ENCODE data around the gene DAB1.
A peak's percentile ranks its signal among the peaks of the same experiment; 100 is the strongest.

DAB1 gene

GRCh38 chr1:56952501-56952900 is 471.4 kb downstream of the DAB1 start:
- Histone ChIP-seq H3K27me3 (ENCODE audit: control insufficient read depth in 5 of 5, insufficient read depth in 4 of 5, low read length in 5 of 5) (no peaks in the 10 kb centered on the region), H3K27ac (ENCODE audit: low read depth, low read length) (no peak overlapping the region), H3K36me3 (ENCODE audit: control insufficient read depth in 5 of 5, insufficient read depth in 5 of 5, low read length in 5 of 5) (no peaks in the 10 kb centered on the region), H3K9ac (ENCODE audit: low read length in 5 of 5) (no peak overlapping the region), H3K9me3 (ENCODE audit: control insufficient read depth in 5 of 5, low read length in 5 of 5) (no peaks in the 10 kb centered on the region), H3K4me3 (ENCODE audit: low read depth in 1 of 5, low read length in 5 of 5) (no peak overlapping the region), H3K4me1 (ENCODE audit: control insufficient read depth in 5 of 5, insufficient read depth in 5 of 5, low read length in 5 of 5) (peaks cover 0 to 17% (median 8%) of the 10 kb centered on the region in 5 donors)

- Histone ChIP-seq H3K4me1 (ENCODE audit: control insufficient read depth in 5 of 5, insufficient read depth in 5 of 5, low read length in 5 of 5) (peaks cover 0 to 17% (median 8%) of the 10 kb centered on the region in 5 donors), H3K4me3 (ENCODE audit: low read depth in 1 of 5, low read length in 5 of 5) (no peak overlapping the region), H3K27me3 (ENCODE audit: control insufficient read depth in 5 of 5, insufficient read depth in 4 of 5, low read length in 5 of 5) (no peaks in the 10 kb centered on the region), H3K9ac (ENCODE audit: low read length in 5 of 5) (no peak overlapping the region), H3K36me3 (ENCODE audit: control insufficient read depth in 5 of 5, insufficient read depth in 5 of 5, low read length in 5 of 5) (no peaks in the 10 kb centered on the region), H3K9me3 (ENCODE audit: control insufficient read depth in 5 of 5, low read length in 5 of 5) (no peaks in the 10 kb centered on the region), H3K27ac (ENCODE audit: low read depth, low read length) (peak overlapping the region; percentile 59)
Measured at GRCh38 chr1:56948403-56949023, 475.3 kb downstream of the DAB1 start.

Measured in subcutaneous abdominal adipose tissue (tissue), 5 donors.